HepG2 (cell line): ENCODE measurements around the gene CPXM1. TPM values are rescaled to one million over a fixed set of nuclear protein-coding genes. Genes with fewer than 3 reads are reported as not detected.

ENCODE experiments used
- BHLHE40 ChIP-seq: IDR thresholded peaks from 2 replicates; pipeline ENCODE4 v1.6.1; 2011; ENCODE audit warnings: low read length, improper control_type of control experiment
- ETV5 ChIP-seq: IDR thresholded peaks from 2 replicates; pipeline ENCODE4 v1.6.1; 2018; ENCODE audit warnings: missing biosample characterization, missing genetic modification reagents, inconsistent platforms, borderline replicate concordance
- GLI4 ChIP-seq: sonication (generic); formaldehyde crosslinking; IDR thresholded peaks from 2 replicates; pipeline ENCODE4 v1.5.1; 2020; ENCODE audit warnings: missing genetic modification reagents, mild to moderate bottlenecking, moderate library complexity, borderline replicate concordance
- MXD4 ChIP-seq: IDR thresholded peaks from 2 replicates; pipeline ENCODE4 v1.6.1; 2016; ENCODE audit warnings: mild to moderate bottlenecking, missing biosample characterization, missing genetic modification reagents
- NCOR1 ChIP-seq: fragments of 200-600 bp; sonication (generic); IDR thresholded peaks from 2 replicates; pipeline ENCODE4 v1.7.0; 2017; ENCODE audit warnings: antibody characterized with exemption, low read length, borderline replicate concordance
- PBX2 ChIP-seq: IDR thresholded peaks from 2 replicates; pipeline ENCODE4 v1.6.1; 2016; ENCODE audit warnings: control low read depth
- PCBP2 ChIP-seq: fragments of 200-400 bp; formaldehyde crosslinking; optimal IDR thresholded peaks from 2 replicates; pipeline ENCODE3; 2018; ENCODE audit warnings: low read length, low read depth; ENCODE audit not compliant: poor library complexity, severe bottlenecking
- SOX5 ChIP-seq: IDR thresholded peaks from 2 replicates; pipeline ENCODE4 v1.6.1; 2016; ENCODE audit warnings: borderline replicate concordance
- ZBTB10 ChIP-seq: sonication (generic); formaldehyde crosslinking; IDR thresholded peaks from 2 replicates; pipeline ENCODE4 v1.4.0; 2020; ENCODE audit warnings: missing genetic modification reagents, borderline replicate concordance
- ZBTB43 ChIP-seq: sonication (generic); formaldehyde crosslinking; conservative IDR thresholded peaks from 2 replicates; pipeline ENCODE4 v1.4.0; 2020; ENCODE audit warnings: missing genetic modification reagents
- ZNF333 ChIP-seq: sonication (generic); formaldehyde crosslinking; IDR thresholded peaks from 2 replicates; pipeline ENCODE4 v1.4.0; 2020; ENCODE audit warnings: mild to moderate bottlenecking, missing genetic modification reagents, borderline replicate concordance
- ZNF343 ChIP-seq: sonication (generic); formaldehyde crosslinking; IDR thresholded peaks from 2 replicates; pipeline ENCODE4 v1.4.0; 2020; ENCODE audit warnings: mild to moderate bottlenecking, missing genetic modification reagents
- ZNF367 ChIP-seq: sonication (generic); formaldehyde crosslinking; IDR thresholded peaks from 2 replicates; pipeline ENCODE4 v1.4.0; 2020; ENCODE audit warnings: missing genetic modification reagents, borderline replicate concordance
- ZNF589 ChIP-seq: sonication (generic); formaldehyde crosslinking; conservative IDR thresholded peaks from 2 replicates; pipeline ENCODE4 v1.8.0; 2022; ENCODE audit warnings: mild to moderate bottlenecking, moderate library complexity, missing genetic modification reagents
- ZNF776 ChIP-seq: sonication (generic); formaldehyde crosslinking; IDR thresholded peaks from 2 replicates; pipeline ENCODE4 v1.4.0; 2020; ENCODE audit warnings: mild to moderate bottlenecking, missing genetic modification reagents
- ZNF781 ChIP-seq: sonication (generic); formaldehyde crosslinking; IDR thresholded peaks from 2 replicates; pipeline ENCODE4 v1.5.1; 2020; ENCODE audit warnings: borderline replicate concordance, mild to moderate bottlenecking, missing genetic modification reagents; ENCODE audit errors: not compliant biosample characterization
- ZSCAN12 ChIP-seq: sonication (generic); formaldehyde crosslinking; IDR thresholded peaks from 2 replicates; pipeline ENCODE4 v1.9.0; 2021; ENCODE audit warnings: mild to moderate bottlenecking, missing genetic modification reagents
- polyA plus RNA-seq, 8 experiments: library from polyadenylated mRNA; depleted of rRNA in 3 of 8; stranded (reverse) in 7 of 8; unstranded in 1 of 8; fragments of >200 nt; fragmentation: Illumina TruSeq in 4 of 8; extraction: Trizol in 4 of 8; gene quantifications; 2 replicates each; pipeline versions ENCODE4 v1.2.1 to v1.2.3, GENCODE V29; 2011 to 2016; ENCODE audit warnings: low read depth in 4 of 8, missing spikeins in 1 of 8, mixed read lengths in 1 of 8; ENCODE audit not compliant: insufficient read depth in 1 of 8
- total RNA-seq, 5 experiments: library from RNA; depleted of rRNA; stranded (reverse); fragments of >200 nt; fragmentation: Illumina TruSeq; extraction: Trizol; gene quantifications; 2 replicates each; pipeline ENCODE4 v1.2.3, GENCODE V29; 2016; ENCODE audit warnings: low read depth in 1 of 5
- TF ChIP-seq, protein P1 (sequence below): sonication (generic); formaldehyde crosslinking; conservative IDR thresholded peaks from 2 replicates; pipeline ENCODE4 v1.8.0; 2022; ENCODE audit warnings: mild to moderate bottlenecking, moderate library complexity, missing genetic modification reagents
- TF ChIP-seq, protein P2 (sequence below): sonication (generic); formaldehyde crosslinking; IDR thresholded peaks from 2 replicates; pipeline ENCODE4 v1.8.0; 2022; ENCODE audit warnings: missing genetic modification reagents, low read depth, mild to moderate bottlenecking, borderline replicate concordance
- TF ChIP-seq, protein P3 (sequence below): sonication (generic); formaldehyde crosslinking; IDR thresholded peaks from 2 replicates; pipeline ENCODE4 v1.8.1; 2023; ENCODE audit warnings: mild to moderate bottlenecking, inconsistent platforms, moderate library complexity, missing genetic modification reagents, borderline replicate concordance

The CPXM1 gene
- total and polyA plus RNA-seq, 2 of the 13 experiments (the other 11 are each of a cell fraction or from before 2014, with no cell fraction given) = 0.07 TPM; not detected in 1

GRCh38 chr20:2840967-2841531 lies 40.6 kb upstream of the CPXM1 start (continued):
- TF ChIP-seq, protein P1, sequence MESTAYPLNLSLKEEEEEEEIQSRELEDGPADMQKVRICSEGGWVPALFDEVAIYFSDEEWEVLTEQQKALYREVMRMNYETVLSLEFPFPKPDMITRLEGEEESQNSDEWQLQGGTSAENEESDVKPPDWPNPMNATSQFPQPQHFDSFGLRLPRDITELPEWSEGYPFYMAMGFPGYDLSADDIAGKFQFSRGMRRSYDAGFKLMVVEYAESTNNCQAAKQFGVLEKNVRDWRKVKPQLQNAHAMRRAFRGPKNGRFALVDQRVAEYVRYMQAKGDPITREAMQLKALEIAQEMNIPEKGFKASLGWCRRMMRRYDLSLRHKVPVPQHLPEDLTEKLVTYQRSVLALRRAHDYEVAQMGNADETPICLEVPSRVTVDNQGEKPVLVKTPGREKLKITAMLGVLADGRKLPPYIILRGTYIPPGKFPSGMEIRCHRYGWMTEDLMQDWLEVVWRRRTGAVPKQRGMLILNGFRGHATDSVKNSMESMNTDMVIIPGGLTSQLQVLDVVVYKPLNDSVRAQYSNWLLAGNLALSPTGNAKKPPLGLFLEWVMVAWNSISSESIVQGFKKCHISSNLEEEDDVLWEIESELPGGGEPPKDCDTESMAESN (CRISPR knock-in tag) = peak; percentile 37; the same call in 1 of the 2 replicates
- TF ChIP-seq ZBTB10 (CRISPR knock-in tag) = peak; percentile 84
- TF ChIP-seq ZNF367 (CRISPR knock-in tag) = 0 out of 2 replicates have a peak, but pooled peaks have one; percentile 31
- TF ChIP-seq GLI4 = no peak
- no peak for TF ChIP-seq ZNF776 (CRISPR knock-in tag)
- TF ChIP-seq MXD4 (CRISPR knock-in tag) = no peak
- TF ChIP-seq ZSCAN12 = no peak
- no peak for TF ChIP-seq ZBTB43 (CRISPR knock-in tag)
- no peak for TF ChIP-seq ZNF781 (CRISPR knock-in tag)
- no peak for TF ChIP-seq ZNF333 (CRISPR knock-in tag)
- no peak for TF ChIP-seq BHLHE40
- TF ChIP-seq, protein P2, sequence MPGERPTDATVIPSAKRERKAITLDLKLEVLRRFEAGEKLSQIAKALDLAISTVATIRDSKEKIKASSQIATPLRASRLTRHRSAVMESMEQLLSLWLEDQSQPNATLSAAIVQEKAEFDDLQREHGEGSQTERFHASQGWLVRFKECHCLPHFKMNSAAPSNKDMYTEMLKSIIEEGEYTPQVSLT (CRISPR knock-in tag) = no peak; the same call in 1 of the 2 replicates
- no peak for TF ChIP-seq ZNF343 (CRISPR knock-in tag)
- no peak for TF ChIP-seq PCBP2
- no peak for TF ChIP-seq SOX5 (CRISPR knock-in tag)
- no peak for TF ChIP-seq ZNF589 (CRISPR knock-in tag)
- TF ChIP-seq NCOR1 = no peak
- peak; percentile 60; the same call in 1 of the 2 replicates for TF ChIP-seq ETV5
- TF ChIP-seq PBX2 (CRISPR knock-in tag) = no peak
- TF ChIP-seq, protein P3, sequence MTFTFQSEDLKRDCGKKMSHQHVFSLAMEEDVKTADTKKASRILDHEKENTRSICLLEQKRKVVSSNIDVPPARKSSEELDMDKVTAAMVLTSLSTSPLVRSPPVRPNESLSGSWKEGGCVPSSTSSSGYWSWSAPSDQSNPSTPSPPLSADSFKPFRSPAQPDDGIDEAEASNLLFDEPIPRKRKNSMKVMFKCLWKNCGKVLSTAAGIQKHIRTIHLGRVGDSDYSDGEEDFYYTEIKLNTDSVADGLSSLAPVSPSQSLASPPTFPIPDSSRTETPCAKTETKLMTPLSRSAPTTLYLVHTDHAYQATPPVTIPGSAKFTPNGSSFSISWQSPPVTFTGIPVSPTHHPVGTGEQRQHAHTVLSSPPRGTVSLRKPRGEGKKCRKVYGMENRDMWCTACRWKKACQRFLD = no peak
